HG03521 (cell line): ENCODE results near the gene TRIM27.
"Not testable (repeated sequence)": the region's sequence is repeated elsewhere in the genome, so short reads cannot be mapped to it uniquely, and the experiment has no call there.

Experiments used
- ATAC-seq: cut with Tn5 transposase; IDR thresholded peaks from one replicate; pipeline ENCODE4 v1.9.1; 2021; ENCODE audit warnings: mild to moderate bottlenecking, moderate library complexity; ENCODE audit not compliant: unreplicated experiment

The TRIM27 gene

DNA sequence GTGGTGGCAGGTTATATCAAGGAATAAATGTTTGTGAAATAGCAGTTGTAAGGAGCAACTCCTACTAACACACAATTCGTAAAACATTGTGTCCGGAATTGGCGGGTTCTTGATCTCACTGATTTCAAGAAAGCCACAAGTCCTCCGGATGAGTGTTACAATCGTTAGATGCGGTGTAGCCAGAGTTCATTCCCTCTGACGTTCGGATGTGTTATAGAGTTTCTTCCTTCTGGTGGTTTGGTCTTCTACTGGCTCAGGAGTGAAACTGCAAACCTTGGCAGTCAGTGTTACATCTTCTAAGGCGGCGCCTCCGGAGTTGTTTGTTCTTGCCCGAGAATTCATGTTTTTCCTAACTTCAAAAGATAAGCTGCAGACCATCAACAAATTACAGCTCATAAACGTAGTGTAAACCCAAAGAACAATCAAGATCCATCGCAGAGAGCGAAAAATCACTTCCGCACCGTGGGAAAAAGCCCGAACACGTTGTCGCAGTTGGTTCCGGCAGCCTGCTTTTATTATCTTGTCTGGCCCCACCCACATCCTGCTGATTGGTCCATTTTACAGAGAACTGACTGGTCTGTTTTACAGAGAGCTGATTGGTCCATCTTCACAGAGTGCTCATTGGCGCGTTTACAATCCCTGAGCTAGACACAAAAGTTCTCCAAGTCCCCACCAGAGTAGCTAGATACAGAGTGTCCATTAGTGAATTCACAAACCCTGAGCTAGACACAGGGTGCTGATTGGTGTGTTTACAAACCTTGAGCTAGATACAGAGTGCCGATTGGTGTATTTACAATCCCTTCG is 58.2 kb downstream of the TRIM27 start:
- no peak for ATAC-seq

DNA sequence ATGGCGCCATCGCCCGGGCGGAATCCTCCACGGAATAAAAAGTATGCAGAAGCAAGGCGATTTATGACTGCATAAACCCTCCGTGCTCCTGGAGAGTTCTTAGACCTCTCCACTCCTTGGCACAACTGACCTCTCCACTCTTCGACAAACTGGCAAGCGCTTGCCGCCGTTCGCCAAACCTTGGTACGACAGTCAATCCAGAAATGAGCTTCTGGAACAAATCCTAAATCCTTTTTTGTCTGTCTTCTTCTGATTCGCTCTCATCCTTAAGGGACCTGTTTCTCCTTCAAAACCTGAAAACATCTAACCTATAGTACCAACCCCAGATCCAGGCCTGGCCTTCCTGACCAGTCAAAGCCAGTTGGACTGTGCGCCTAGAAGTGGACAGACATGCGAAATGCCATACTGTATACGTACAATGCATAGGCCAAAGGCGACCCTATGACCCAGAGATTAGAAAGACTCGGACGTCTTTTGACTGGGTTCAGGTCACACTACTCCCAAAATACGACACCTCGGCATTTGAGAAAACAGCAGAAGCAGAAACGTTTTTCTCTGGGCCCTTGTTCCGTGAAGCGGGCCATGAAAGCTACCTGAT is 59.4 kb downstream of the TRIM27 start:
- ATAC-seq, result no peak

DNA sequence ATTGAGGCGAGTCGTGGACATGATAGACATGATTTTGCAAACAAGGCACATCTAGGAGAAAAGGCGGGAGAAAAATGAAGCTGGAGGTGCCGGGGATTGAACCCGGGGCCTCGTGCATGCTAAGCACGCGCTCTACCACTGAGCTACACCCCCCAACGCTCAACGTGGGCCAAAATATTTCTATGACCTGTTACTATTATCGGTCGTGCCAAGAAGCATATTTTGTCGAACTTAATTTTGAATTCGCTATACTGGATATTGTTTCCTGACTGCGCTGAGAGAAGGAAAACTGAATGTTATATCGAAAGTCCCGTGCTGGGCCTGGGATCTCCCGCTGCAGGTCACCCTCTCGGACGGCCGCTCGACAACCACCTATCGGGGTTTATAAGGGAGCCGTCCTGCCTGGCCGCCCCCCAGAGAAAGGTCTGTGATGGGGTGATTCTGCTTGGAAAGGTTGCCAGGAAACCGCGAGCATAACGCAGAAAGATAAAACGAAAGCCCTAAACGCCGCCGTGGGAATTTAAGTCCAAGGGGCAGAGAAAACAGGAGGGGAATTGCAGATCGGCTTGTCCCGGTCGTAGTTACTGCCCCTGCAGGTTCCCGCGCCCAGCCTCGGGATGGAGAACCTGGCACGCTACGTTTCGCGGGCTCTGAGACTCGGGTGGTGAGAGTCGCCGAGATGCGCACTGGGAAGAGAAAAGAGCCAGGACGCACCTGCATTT is 60.0 kb downstream of the TRIM27 start:
- no peak for ATAC-seq

DNA sequence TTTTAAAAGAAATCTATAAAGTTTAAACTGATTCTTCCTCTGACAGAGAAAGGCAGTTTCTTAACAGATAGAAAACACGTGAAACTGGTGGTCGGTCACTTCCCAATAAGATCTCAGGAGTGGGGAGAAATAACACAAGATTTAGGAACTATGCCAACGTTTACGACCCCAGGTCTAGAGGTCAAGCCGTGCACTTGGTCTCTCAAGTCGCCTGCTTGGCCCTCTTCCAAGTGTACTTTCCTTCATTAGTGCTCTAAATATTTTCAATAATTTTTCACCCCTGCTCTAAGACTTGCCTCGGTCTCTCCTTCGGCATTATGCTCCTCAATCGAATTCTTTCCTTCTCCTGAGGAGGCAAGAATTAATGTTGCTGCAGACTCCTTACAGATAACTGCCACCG is 61.7 kb downstream of the TRIM27 start:
- ATAC-seq, result no peak

DNA sequence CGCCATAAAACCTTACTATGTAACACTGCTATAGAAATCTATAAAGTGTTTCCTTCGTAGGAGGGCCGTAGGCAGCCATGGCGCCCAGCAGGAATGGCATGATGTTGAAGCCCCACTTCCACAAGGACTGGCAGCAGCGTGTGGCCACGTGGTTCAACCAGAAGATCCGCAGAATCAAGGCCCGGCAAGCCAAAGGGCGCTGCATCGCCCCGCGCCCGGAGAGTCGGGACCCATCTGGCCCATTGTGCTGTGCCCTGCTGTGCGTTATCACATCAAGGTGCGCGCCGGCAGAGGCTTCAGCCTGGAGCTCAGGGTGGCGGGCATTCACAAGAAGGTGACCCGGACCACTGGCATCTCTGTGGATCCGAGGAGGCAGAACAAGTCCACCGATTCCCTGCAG is 62.4 kb downstream of the TRIM27 start:
- no peak for ATAC-seq

DNA sequence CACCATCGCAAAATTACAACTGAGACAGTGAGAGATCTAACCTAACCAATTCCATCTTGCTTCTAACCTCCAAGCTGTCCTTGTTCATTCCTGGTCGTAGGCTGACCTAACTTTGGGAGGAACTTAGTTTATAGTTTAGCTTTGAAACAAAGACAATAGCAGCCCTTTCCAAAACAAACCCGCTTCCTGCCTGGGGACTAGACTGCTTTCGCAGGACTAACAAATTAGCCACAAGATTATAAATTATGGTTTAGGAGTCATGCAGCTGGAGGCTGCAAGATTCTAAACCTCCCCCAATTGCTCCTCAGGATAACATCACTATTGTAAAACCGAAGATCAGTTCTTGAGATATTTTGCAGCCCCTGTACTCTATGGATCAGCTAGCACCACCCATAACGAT is 63.2 kb downstream of the TRIM27 start:
- no peak for ATAC-seq

DNA sequence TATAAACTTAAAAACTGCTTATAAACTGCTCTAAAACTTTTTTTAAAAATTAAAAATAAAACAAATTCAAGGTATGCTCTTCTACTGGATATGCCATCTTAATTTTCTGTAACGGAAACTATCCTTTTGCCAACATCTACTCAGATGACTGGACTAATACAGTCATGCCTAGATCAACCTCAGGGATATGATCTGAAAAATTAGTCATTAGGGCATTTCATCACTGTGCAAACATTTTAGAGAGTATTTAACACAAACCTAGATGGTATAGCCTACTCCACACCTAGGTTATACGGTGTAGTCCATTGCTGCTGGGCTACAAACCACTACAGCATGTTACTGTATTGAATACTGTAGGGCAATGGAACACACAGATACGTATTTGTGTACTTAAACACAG is 64.8 kb downstream of the TRIM27 start:
- no peak for ATAC-seq

DNA sequence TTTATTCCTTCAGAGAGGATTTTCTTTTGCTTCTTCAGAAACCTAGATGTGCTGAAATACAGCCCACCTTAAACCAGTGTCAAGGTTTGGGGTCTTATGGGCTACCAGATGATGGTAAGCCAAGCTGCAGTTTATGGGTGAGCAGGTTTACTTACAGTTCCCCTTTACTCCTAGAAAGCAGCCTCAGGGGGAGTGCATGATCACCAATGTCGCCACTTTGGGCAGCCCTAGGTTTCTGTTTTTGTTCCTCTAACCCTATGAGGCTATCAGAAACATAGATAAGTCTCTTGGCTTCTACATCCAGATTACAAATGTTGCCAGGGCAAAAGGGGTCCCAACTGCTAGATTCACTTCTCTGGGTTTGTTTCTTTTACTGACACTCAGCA is 67.2 kb downstream of the TRIM27 start:
- no peak for ATAC-seq

DNA sequence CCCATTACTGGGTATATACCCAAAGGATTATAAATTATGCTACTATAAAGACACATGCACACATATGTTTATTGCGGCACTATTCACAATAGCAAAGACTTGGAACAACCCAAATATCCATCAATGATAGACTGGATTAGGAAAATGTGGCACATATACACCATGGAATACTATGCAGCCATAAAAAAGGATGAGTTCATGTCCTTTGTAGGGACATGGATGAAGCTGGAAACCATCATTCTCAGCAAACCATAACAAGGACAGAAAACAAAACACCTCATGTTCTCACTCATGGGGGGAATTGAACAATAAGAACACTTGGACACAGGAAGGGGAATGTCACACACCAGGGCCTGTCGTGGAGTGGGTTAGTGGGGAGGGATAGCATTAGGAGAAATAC is 69.4 kb downstream of the TRIM27 start:
- not testable (repeated sequence) for ATAC-seq
